ENCODE data around the gene C1QTNF9B. TPM values are rescaled to one million over a fixed set of nuclear protein-coding genes. Genes with fewer than 3 reads are reported as not detected.

C1QTNF9B gene
- total and polyA plus RNA-seq, 2 donors (not counting 1 experiment from before 2014, with no cell fraction given): not detected

- H3K9me3 ChIP-seq (ENCODE audit: control extremely low read depth in 1 of 3, control insufficient read depth in 2 of 3, insufficient read depth in 1 of 3, low read length in 2 of 3): no peaks in the 10 kb centered on the region
- intact Hi-C loops (cut with micrococcal nuclease): no loop called here
- DNase-seq: no peak
- Mint-ChIP-seq H3K4me3 (no peak overlapping the region), H3K27me3 (peaks cover 8% of the 10 kb centered on the region), H3K9me3 (ENCODE audit: insufficient read depth) (no peaks in the 10 kb centered on the region), H3K4me1 (no peaks in the 10 kb centered on the region), H3K27ac (no peak overlapping the region)
- H3K4me1 ChIP-seq (ENCODE audit: control insufficient read depth in 2 of 2, insufficient read depth in 2 of 2, low read length in 2 of 2): no peaks in the 10 kb centered on the region
- H4K20me1 ChIP-seq (ENCODE audit: control insufficient read depth, insufficient read depth, low read length, poor library complexity, severe bottlenecking): no peaks in the 10 kb centered on the region
- no peaks in the 10 kb centered on the region for H3K36me3 ChIP-seq (replicated peaks in 1 of 2; ENCODE audit: control extremely low read depth in 1 of 2, control insufficient read depth in 1 of 2, extremely low read depth in 1 of 2, insufficient read depth in 2 of 2, low read length in 1 of 2)
- POLR2A ChIA-PET: no interaction called here
- H3K9ac ChIP-seq (ENCODE audit: low read length): no peak overlapping the region
- CTCF ChIA-PET: no interaction called here
- H3K27ac ChIP-seq (ENCODE audit: low read length in 2 of 2): no peak overlapping the region
- no peak overlapping the region for H2AFZ ChIP-seq (ENCODE audit: insufficient read depth, low read depth, low read length, poor library complexity, severe bottlenecking)
- 69% methylated on average over 19 of the region's 19 CpGs for WGBS (ENCODE audit: insufficient coverage)
- no peak overlapping the region for H3K4me3 ChIP-seq (ENCODE audit: control extremely low read depth in 1 of 5, extremely low read depth in 1 of 5, insufficient read depth in 1 of 5, low read depth in 2 of 5, low read length in 4 of 5)
- no peak for ATAC-seq (ENCODE audit: low read depth)
- H3K79me2 ChIP-seq (ENCODE audit: control insufficient read depth, insufficient read depth, low read length): no peaks in the 10 kb centered on the region
- peaks cover 0 to 8% (median 0%) of the 10 kb centered on the region in 4 experiments for H3K27me3 ChIP-seq (replicated peaks in 1 of 4; ENCODE audit: control extremely low read depth in 1 of 4, control insufficient read depth in 3 of 4, insufficient read depth in 4 of 4, low read length in 3 of 4)
- TF ChIP-seq EZH2 (IDR thresholded peaks at IDR 0.05; ENCODE audit: borderline replicate concordance, insufficient read depth, low read depth, low read length, poor library complexity, severe bottlenecking) (no peak), CTCF (IDR thresholded peaks at IDR 0.05) (no peak)
- H3K4me2 ChIP-seq (replicated peaks; ENCODE audit: low read depth, low read length, poor library complexity, severe bottlenecking): no peak overlapping the region
Measured at GRCh38 chr13:23946067-23946466, 48.8 kb upstream of the C1QTNF9B start.

GRCh38 chr13:23945612-23946011, 48.3 kb upstream of the C1QTNF9B start:
- H3K27me3 ChIP-seq (replicated peaks in 1 of 4; ENCODE audit: control extremely low read depth in 1 of 4, control insufficient read depth in 3 of 4, insufficient read depth in 4 of 4, low read length in 3 of 4): peaks cover 0 to 8% (median 0%) of the 10 kb centered on the region in 4 experiments
- H3K4me2 ChIP-seq (replicated peaks; ENCODE audit: low read depth, low read length, poor library complexity, severe bottlenecking): no peak overlapping the region
- POLR2A ChIA-PET: no interaction called here
- no peak overlapping the region for H3K4me3 Mint-ChIP-seq
- no peaks in the 10 kb centered on the region for H3K9me3 ChIP-seq (ENCODE audit: control extremely low read depth in 1 of 3, control insufficient read depth in 2 of 3, insufficient read depth in 1 of 3, low read length in 2 of 3)
- no peak overlapping the region for H3K27ac ChIP-seq (ENCODE audit: low read length in 2 of 2)
- no peaks in the 10 kb centered on the region for H3K9me3 Mint-ChIP-seq (ENCODE audit: insufficient read depth)
- DNase-seq: no peak
- no peaks in the 10 kb centered on the region for H3K4me1 ChIP-seq (ENCODE audit: control insufficient read depth in 2 of 2, insufficient read depth in 2 of 2, low read length in 2 of 2)
- CTCF ChIA-PET: no interaction called here
- no peak overlapping the region for H2AFZ ChIP-seq (ENCODE audit: insufficient read depth, low read depth, low read length, poor library complexity, severe bottlenecking)
- no peak overlapping the region for H3K9ac ChIP-seq (ENCODE audit: low read length)
- WGBS (ENCODE audit: insufficient coverage): 58% methylated on average over 28 of the region's 28 CpGs
- H4K20me1 ChIP-seq (ENCODE audit: control insufficient read depth, insufficient read depth, low read length, poor library complexity, severe bottlenecking): no peaks in the 10 kb centered on the region
- no peaks in the 10 kb centered on the region for H3K36me3 ChIP-seq (replicated peaks in 1 of 2; ENCODE audit: control extremely low read depth in 1 of 2, control insufficient read depth in 1 of 2, extremely low read depth in 1 of 2, insufficient read depth in 2 of 2, low read length in 1 of 2)
- no peak for ATAC-seq (ENCODE audit: low read depth)
- intact Hi-C loops (cut with micrococcal nuclease): no loop called here
- no peaks in the 10 kb centered on the region for H3K79me2 ChIP-seq (ENCODE audit: control insufficient read depth, insufficient read depth, low read length)
- H3K4me1 Mint-ChIP-seq: no peaks in the 10 kb centered on the region
- H3K27ac Mint-ChIP-seq: no peak overlapping the region
- TF ChIP-seq EZH2 (IDR thresholded peaks at IDR 0.05; ENCODE audit: borderline replicate concordance, insufficient read depth, low read depth, low read length, poor library complexity, severe bottlenecking) (no peak), CTCF (IDR thresholded peaks at IDR 0.05) (no peak)
- peaks cover 8% of the 10 kb centered on the region for H3K27me3 Mint-ChIP-seq
- no peak overlapping the region for H3K4me3 ChIP-seq (ENCODE audit: control extremely low read depth in 1 of 5, extremely low read depth in 1 of 5, insufficient read depth in 1 of 5, low read depth in 2 of 5, low read length in 4 of 5)
